Mammary epithelial cell (primary cell): ENCODE results near the gene ARHGAP26.

ENCODE experiments used
- EZH2 ChIP-seq: IDR thresholded peaks from 2 replicates; pipeline ENCODE4 v1.6.1; 2012; ENCODE audit warnings: low read length, inconsistent platforms, borderline replicate concordance
- TF ChIP-seq, protein P1 (sequence below), 2 donors: IDR thresholded peaks in 1 of 2; conservative IDR thresholded peaks in 1 of 2; 2 replicates each; pipeline ENCODE4 v1.5.1; 2011 to 2012; ENCODE audit warnings: inconsistent platforms in 2 of 2, low read length in 2 of 2, mild to moderate bottlenecking in 2 of 2, control low read depth in 1 of 2, low read depth in 1 of 2; ENCODE audit not compliant: insufficient read depth in 1 of 2; ENCODE audit errors: extremely low read depth in 1 of 2

DNA sequence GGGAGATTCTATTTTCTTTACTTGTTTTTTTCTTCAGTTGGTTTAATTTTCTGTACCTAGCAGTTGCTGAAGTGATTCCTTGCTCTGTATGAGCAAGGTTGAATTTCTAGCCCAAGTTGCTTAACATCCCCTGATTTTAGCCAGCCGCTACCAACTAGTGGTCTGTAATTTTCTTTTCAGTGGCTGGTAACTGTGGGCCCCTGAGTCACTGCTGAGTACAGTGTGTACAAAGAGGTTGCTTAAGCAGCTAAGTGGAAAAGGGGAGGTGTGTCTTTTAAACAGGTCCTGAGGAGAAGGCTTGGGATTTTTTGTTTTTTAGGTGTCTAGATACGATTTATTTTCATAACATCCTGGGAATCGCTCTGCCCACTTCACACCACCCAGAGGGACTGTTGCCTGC lies 378.6 kb downstream of the ARHGAP26 start:
- TF ChIP-seq, protein P1, sequence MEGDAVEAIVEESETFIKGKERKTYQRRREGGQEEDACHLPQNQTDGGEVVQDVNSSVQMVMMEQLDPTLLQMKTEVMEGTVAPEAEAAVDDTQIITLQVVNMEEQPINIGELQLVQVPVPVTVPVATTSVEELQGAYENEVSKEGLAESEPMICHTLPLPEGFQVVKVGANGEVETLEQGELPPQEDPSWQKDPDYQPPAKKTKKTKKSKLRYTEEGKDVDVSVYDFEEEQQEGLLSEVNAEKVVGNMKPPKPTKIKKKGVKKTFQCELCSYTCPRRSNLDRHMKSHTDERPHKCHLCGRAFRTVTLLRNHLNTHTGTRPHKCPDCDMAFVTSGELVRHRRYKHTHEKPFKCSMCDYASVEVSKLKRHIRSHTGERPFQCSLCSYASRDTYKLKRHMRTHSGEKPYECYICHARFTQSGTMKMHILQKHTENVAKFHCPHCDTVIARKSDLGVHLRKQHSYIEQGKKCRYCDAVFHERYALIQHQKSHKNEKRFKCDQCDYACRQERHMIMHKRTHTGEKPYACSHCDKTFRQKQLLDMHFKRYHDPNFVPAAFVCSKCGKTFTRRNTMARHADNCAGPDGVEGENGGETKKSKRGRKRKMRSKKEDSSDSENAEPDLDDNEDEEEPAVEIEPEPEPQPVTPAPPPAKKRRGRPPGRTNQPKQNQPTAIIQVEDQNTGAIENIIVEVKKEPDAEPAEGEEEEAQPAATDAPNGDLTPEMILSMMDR (conservative IDR thresholded peaks at IDR 0.05 in 1 of 2, IDR thresholded peaks at IDR 0.05 in 1 of 2; ENCODE audit: extremely low read depth in 1 of 2, insufficient read depth in 1 of 2, low read depth in 1 of 2, low read length in 2 of 2): no peak
- no peak for TF ChIP-seq EZH2
